ENCODE measurements around the gene METTL13.

The METTL13 gene

DNA sequence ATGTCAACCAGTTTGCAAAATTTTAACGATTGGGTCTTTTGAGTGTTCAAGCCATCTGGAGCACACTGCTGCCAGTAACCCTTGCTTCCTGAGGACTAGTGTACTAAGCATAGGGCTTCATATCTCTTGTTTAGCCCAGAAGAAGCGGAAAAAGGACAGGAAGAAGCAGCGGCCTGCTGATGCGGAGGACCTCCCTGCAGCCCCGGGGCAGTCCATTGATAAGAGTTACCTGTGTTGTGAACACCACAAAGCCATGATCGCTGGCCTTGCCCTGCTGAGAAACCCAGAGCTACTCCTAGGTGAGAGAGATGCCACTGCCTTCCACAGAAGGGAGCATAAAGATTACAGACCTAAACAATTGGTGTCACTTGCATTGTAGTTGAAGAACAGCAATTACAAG lies 8.9 kb downstream of the METTL13 start:
- in situ Hi-C loops (cut with HindIII; ENCODE audit: low sequenced_read_pairs): no loop called here
- no peak for DNase-seq (ENCODE audit: low read depth, low spot score)
- H3K4me3 ChIP-seq (ENCODE audit: low read depth, low read length): no peak overlapping the region
- TF ChIP-seq, protein P1, sequence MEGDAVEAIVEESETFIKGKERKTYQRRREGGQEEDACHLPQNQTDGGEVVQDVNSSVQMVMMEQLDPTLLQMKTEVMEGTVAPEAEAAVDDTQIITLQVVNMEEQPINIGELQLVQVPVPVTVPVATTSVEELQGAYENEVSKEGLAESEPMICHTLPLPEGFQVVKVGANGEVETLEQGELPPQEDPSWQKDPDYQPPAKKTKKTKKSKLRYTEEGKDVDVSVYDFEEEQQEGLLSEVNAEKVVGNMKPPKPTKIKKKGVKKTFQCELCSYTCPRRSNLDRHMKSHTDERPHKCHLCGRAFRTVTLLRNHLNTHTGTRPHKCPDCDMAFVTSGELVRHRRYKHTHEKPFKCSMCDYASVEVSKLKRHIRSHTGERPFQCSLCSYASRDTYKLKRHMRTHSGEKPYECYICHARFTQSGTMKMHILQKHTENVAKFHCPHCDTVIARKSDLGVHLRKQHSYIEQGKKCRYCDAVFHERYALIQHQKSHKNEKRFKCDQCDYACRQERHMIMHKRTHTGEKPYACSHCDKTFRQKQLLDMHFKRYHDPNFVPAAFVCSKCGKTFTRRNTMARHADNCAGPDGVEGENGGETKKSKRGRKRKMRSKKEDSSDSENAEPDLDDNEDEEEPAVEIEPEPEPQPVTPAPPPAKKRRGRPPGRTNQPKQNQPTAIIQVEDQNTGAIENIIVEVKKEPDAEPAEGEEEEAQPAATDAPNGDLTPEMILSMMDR (IDR thresholded peaks at IDR 0.05; ENCODE audit: low read depth, low read length): no peak

DNA sequence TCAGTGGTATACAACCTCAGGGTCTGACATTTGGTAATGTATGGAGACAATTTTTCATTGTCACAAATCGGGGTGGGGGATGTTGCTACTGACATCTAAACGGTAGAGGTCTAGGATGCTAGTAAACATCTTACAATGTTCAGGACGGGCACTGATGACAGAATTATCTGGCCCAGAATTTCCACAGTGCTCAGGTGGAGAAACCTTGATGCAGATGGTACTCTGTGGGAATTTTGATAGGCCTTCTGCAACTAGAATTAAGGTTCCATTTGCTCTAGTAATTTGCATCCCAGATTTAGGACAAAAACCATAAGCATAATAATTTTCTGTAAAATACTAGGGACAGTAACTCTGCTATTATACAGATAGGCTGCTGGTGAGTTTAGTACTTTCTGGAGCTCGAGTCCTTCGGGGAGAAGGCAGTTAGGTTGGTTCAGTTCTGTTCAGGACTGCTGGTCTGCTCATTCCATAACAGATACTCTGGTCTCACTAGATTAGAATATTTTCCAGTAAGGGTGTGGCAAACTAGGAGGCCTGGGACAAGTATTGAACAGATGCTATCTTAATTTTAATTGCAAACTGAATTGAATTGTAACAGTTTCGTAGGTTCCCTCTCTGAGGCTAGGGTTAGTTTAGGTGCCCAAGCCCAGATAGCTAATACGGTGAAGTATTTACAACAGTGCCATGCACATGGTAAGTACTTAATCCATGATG lies 11.4 kb downstream of the METTL13 start:
- no peak overlapping the region for H3K4me3 ChIP-seq (ENCODE audit: low read depth, low read length)
- in situ Hi-C loops (cut with HindIII; ENCODE audit: low sequenced_read_pairs): no loop called here
- DNase-seq (ENCODE audit: low read depth, low spot score): no peak
- TF ChIP-seq, protein P1 (IDR thresholded peaks at IDR 0.05; ENCODE audit: low read depth, low read length): no peak

DNA sequence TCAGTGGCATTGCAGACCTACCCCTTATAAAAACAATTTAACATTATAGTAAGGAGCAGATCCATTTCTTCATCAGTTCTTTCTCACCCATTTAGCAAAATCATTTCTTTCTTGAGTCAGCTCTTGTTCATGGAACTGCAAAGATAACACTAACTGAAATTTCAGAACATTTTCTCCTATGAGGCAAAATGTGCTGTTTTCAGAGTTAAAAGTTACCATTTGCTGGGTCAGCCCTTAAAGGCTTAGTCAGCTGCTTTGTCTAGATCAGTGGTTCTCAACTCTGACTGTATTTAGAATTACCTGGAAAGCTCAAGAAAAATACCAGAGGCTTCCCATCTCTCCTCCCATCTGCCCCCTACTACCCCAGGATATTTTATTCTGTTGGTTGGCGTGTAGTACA lies 12.2 kb downstream of the METTL13 start:
- peak; percentile 10 for DNase-seq (ENCODE audit: low read depth, low spot score)
- H3K4me3 ChIP-seq (ENCODE audit: low read depth, low read length): no peak overlapping the region
- in situ Hi-C loops (cut with HindIII; ENCODE audit: low sequenced_read_pairs): no loop called here
- TF ChIP-seq, protein P1 (IDR thresholded peaks at IDR 0.05; ENCODE audit: low read depth, low read length): no peak

DNA sequence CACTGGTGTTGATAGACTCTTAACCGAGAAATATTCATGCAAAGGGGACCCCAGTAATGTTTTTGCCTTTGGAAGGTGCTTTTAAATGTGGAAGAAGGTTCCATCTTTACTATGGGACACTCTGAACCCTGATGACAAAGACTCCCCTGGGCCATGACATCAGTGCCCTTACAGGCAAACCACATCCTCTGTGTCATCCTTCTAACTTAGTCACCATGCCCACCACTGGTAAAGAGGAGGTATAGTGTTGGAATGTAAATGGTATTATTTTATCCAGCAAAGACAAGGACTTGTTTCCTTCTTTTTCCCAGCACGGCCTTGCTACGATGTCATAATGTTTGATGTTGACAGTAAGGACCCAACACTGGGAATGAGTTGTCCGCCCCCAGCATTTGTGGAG lies 12.6 kb downstream of the METTL13 start:
- H3K4me3 ChIP-seq (ENCODE audit: low read depth, low read length): no peak overlapping the region
- peak; percentile 57 for DNase-seq (ENCODE audit: low read depth, low spot score)
- TF ChIP-seq, protein P1 (IDR thresholded peaks at IDR 0.05; ENCODE audit: low read depth, low read length): no peak
- in situ Hi-C loops (cut with HindIII; ENCODE audit: low sequenced_read_pairs): no loop called here

DNA sequence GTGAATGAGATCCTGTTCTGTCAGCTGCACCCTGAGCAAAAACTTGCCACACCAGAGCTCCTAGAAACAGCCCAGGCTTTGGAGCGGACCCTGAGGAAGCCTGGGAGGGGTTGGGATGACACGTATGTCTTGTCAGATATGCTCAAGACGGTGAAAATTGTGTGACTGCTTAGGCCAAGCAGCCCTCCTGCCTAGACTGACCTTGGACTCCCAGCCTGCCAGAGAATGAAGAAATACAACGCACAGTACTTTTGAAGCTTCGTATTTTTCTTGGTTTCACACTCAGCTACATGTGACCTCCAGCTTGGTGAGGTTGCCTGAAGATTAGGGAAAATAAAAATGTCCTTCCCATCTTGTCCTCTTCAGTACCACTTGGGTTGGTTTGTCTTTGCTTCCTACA lies 15.1 kb downstream of the METTL13 start:
- H3K4me3 ChIP-seq (ENCODE audit: low read depth, low read length): no peak overlapping the region
- TF ChIP-seq, protein P1 (IDR thresholded peaks at IDR 0.05; ENCODE audit: low read depth, low read length): no peak
- in situ Hi-C loops (cut with HindIII; ENCODE audit: low sequenced_read_pairs): no loop called here
- no peak for DNase-seq (ENCODE audit: low read depth, low spot score)

DNA sequence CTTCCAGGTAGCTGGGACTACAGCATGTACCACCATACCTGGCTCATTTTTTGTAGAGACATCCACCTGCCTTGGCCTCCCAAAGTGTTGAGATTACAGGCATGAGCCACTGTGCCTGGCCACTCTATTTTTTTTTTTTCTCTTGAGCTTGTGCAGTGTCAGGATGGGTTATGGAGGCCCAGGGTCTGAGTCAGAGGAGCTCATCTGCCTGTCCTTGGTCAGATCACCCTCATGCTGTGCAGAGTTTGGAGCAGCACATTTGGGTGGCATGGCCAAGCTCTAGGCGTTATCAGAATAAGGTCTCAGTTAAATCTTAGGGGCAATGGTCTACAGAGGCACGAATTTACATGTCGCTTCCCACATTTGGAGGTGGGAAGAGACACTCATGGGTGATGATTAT lies 16.9 kb downstream of the METTL13 start:
- in situ Hi-C loops (cut with HindIII; ENCODE audit: low sequenced_read_pairs): no loop called here
- no peak for DNase-seq (ENCODE audit: low read depth, low spot score)
- TF ChIP-seq, protein P1 (IDR thresholded peaks at IDR 0.05; ENCODE audit: low read depth, low read length): no peak
- H3K4me3 ChIP-seq (ENCODE audit: low read depth, low read length): no peak overlapping the region
